HG03432 (cell line): ENCODE results near the gene GMEB2.

ENCODE experiments used
- ATAC-seq: cut with Tn5 transposase; IDR thresholded peaks from one replicate; pipeline ENCODE4 v1.9.1; 2021; ENCODE audit warnings: mild to moderate bottlenecking, moderate library complexity; ENCODE audit not compliant: unreplicated experiment

The GMEB2 gene

GRCh38 chr20:63590218-63591146 lies 36.4 kb downstream of the GMEB2 start:
- ATAC-seq, result no peak

- no peak for ATAC-seq
Observed at GRCh38 chr20:63589261-63590217, 37.4 kb downstream of the GMEB2 start.

GRCh38 chr20:63588641-63589041 lies 38.3 kb downstream of the GMEB2 start:
- ATAC-seq, result no peak

GRCh38 chr20:63587776-63588591 lies 38.9 kb downstream of the GMEB2 start:
- no peak for ATAC-seq

- ATAC-seq, result no peak
Observed at GRCh38 chr20:63587256-63587655, 39.6 kb downstream of the GMEB2 start.

GRCh38 chr20:63586797-63587196 lies 40.1 kb downstream of the GMEB2 start:
- ATAC-seq, result no peak

GRCh38 chr20:63585616-63586565 lies 41.0 kb downstream of the GMEB2 start:
- no peak for ATAC-seq

- ATAC-seq, result no peak
Observed at GRCh38 chr20:63582382-63583063, 44.4 kb downstream of the GMEB2 start.

GRCh38 chr20:63580796-63581461 lies 46.0 kb downstream of the GMEB2 start:
- no peak for ATAC-seq

- no peak for ATAC-seq
Observed at GRCh38 chr20:63579017-63579694, 47.7 kb downstream of the GMEB2 start.

- no peak for ATAC-seq
Observed at GRCh38 chr20:63578224-63579016, 48.5 kb downstream of the GMEB2 start.

- no peak for ATAC-seq
Observed at GRCh38 chr20:63577317-63577894, 49.5 kb downstream of the GMEB2 start.

- ATAC-seq, result no peak
Observed at GRCh38 chr20:63576311-63576710, 50.6 kb downstream of the GMEB2 start.

- ATAC-seq, result no peak
Observed at GRCh38 chr20:63574829-63575743, 51.8 kb downstream of the GMEB2 start.

- ATAC-seq, result peak; percentile 67
Observed at GRCh38 chr20:63574156-63574828, 52.6 kb downstream of the GMEB2 start, which contains the start of gene HELZ2. TSS of gene HELZ2 (minus strand) at chr20:63574239. CDS start at chr20:63572385, 1,854 bp downstream.
